GM18951 (cell line): ENCODE measurements around the gene CNOT1.

Experiments
- POLR2A ChIP-seq: IDR thresholded peaks from 4 replicates; pipeline ENCODE4 v1.6.1; 2011; ENCODE audit warnings: mild to moderate bottlenecking; ENCODE audit not compliant: insufficient read length, insufficient read depth; ENCODE audit errors: extremely low read depth
- in situ Hi-C: fragments of 300-500 bp; cut with MboI; formaldehyde crosslinking; loops from one replicate; pipeline ENCODE4 v1.12.0; 2022; ENCODE audit warnings: low sequenced_read_pairs, mixed read lengths, inconsistent platforms; ENCODE audit not compliant: unreplicated experiment

The CNOT1 gene

DNA sequence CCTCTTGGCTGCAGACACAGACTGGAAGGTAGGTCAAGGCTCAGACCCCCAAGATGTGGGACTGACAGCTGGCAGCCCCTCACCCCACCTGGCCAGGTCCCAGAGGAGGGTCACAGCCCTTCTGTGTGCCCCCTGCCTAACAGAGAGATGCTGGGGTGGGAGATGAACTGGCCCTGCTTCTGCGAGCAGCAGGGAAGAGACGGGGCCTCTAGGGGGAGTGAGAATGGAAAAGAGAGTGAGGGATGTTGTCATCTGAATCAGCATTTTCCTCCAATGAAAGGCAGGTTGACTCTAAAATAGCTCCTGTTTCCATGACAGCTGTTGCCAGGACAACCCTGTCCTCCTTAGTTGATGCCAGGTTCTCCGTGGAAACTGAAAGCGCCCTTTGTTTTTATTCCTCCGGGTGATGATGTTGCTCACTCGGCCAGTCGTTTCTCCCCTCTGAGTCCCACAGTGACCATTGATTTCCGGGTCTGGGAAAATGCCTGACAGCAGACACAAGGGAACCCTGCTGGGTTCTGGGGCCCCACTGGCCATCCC is 134.6 kb downstream of the CNOT1 start:
- in situ Hi-C loops = loop anchor here (5.0 to 25.0 kb wide), 2 partner anchors 148 to 483 kb away; partner anchors contain the start of genes USB1 and ZNF319

DNA sequence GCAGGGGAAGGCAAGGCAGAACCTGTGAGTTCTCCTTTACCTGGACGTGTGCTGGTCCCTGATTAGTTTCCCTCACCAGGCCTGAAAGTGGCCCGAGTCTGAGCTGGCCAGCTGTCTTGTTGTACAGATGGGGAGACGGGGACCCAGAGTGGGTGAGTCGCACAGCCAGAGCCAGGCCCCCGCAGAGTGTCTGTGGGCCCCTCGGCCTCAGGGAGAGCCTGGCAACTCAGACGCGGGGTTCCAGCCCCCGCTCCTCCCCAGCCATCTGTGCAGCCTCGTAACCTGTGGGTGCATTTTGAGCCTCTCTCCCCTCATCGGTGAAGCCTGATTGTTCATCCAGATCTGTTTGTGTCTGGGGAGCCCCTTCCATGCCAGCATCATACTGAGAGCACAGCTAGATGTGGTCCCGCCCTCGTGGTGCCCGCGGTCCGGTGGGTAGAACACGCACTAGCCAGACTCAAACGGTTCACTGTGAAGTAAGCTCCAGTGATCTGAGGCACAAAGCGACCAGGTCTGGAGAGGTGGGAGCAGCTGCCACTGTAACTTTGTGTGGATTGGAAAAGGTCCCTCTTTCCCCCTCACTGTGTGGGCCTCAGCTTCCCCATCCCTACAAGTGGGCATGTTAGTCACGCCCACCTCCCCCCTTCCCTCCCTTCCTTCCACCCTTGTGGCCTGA is 135.7 kb downstream of the CNOT1 start:
- in situ Hi-C loops = loop anchor here (5.0 to 25.0 kb wide), 2 partner anchors 147 to 482 kb away; partner anchors contain the start of genes USB1 and ZNF319
- no peak for TF ChIP-seq POLR2A

More for the DNA sequence above, 134.6 kb downstream of the CNOT1 start:
- TF ChIP-seq POLR2A = no peak

DNA sequence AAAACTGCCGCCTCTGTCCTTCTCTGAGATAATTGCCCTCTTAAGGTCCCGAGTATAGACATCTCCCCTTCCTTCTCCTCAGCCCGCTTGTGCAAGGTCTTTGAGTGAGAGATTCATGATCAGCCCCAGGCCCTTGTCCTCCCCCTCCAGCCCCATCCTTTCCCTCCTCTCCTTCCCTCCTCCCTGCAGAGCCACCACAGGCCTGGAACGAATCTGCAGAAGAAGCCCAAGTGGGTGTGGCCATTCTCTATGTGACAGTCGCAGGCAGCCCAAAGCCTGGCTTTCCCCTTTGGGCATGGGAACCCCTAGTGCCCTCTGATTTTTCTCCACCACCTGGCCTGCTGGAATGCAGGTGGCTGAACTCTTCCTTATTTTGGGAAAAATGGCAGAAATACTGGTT is 136.9 kb downstream of the CNOT1 start:
- in situ Hi-C loops = loop anchor here (5.0 to 25.0 kb wide), 2 partner anchors 145 to 480 kb away; partner anchors contain the start of genes USB1 and ZNF319
- TF ChIP-seq POLR2A = no peak

DNA sequence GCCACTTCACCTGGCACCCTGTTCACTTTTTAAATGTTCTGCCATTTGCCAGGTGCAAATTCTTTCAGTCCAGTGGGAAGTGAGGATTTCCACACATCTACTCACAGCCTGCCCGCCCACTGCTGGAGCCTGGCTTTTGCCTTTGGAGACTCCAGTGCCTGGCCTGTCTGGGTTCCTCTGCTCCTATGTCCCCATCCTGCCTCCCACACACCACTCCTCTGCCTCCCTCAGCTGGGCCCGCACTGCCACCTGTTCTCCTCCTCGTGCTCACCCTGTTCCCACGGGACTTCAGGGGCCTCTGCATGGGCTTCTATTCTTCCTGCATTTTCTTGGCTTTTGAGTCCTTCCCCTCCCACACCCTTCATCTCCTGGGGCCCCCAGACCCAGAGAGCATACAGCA is 137.6 kb downstream of the CNOT1 start:
- no peak for TF ChIP-seq POLR2A
- in situ Hi-C loops = loop anchor here (5.0 to 25.0 kb wide), 2 partner anchors 145 to 480 kb away; partner anchors contain the start of genes USB1 and ZNF319

DNA sequence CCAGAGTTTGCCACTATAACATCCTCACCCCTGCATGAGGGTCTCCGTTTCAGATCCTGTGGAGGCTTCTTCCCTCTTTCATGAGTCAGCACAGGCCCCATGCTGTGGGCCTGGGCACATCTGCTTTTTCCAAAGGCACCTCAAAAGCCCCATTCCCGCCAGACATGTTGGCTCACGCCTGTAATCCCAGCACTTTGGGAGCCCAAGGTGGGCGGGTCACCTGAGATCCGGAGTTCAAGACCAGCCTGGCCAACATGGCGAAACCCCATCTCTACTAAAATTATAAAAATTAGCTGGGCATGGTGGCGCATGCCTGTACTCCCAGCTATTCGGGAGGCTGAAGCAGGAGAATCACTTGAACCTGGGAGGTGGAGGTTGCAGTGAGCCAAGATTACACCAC is 139.1 kb downstream of the CNOT1 start:
- in situ Hi-C loops = loop anchor here (5.0 to 25.0 kb wide), 2 partner anchors 143 to 478 kb away; partner anchors contain the start of genes USB1 and ZNF319

DNA sequence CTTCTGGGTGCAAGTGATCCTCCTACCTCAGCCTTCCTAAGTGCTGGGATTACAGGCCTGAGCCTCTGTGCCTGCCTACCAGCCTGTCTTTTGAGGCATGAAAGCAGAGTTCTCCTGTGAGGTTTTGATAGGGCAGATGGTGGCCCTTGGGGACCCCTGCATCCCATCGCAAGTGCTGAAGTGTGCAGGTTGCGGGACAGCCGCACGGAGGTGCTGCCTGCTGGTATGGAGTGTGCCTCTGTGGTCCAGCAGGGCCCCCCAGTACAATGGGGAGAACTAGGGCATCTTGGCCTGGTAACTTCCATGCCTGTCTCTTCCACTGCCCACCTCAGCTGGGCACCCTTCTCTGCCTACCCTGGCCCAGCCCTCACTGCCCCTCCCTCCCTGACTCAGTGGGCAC is 139.6 kb downstream of the CNOT1 start:
- in situ Hi-C loops = loop anchor here (5.0 to 25.0 kb wide), 2 partner anchors 143 to 478 kb away; partner anchors contain the start of genes USB1 and ZNF319
- TF ChIP-seq POLR2A = no peak

DNA sequence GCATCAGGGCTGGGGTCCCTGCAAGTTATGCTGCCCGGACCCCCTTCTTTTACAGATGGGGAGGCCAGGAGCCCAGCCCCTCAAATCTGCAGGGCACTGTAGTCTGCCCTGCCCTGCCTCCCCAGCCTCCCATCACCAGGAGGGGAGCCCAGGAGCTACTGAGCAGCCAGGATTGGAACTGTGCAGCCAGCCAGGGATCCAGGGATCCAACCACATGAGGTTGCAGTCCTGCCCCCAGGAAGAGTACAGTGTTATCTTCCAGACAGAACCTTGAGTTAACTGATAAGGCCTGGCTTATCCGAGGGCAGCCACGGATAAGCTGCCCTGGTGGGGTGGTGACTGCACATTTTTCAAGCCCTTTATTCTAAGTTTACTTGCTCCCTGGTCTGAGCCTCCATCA is 141.1 kb downstream of the CNOT1 start:
- in situ Hi-C loops = loop anchor here (25.0 kb wide), 1 partner anchor 476 kb away; the partner anchor contains the start of genes USB1 and ZNF319
- no peak for TF ChIP-seq POLR2A

DNA sequence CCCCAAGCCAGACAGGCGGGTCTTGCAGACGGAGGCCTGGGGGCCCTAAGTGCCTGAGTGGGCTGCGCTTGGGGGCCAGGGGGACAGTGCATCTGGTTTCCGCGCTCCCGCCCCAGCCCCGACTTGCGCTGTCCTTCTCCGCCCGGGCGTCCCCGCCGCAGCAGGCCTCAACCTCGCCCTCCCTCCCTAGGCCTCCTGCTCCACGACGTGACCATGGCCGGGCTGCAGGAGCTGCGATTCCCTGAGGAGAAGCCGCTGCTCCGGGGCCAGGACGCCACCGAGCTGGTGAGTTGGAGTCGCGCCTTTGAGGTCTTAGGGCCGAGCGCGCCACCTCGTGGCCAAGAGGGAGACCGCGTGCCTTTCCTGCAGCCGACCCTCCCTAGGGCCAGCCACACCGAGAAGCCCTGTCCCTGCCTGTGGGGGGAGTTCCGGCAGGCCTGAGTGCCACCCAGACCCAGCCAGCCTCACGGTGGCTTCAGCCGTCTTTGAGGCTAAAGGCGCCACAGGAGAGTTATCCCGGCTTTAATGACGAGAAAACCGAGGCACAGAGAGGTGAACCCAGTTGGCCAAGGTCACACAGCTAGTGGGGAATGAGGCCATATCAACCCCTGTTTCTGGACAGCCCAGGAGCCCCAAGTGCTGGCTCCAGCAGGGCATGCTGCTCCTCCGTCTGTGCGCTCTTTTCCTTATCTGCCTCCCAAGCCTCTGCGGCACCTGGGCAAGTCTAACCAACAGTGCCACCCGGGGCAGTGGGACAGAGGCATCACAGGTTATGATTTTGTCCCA is 141.9 kb downstream of the CNOT1 start:
- TF ChIP-seq POLR2A = no peak
- in situ Hi-C loops = loop anchor here (25.0 kb wide), 1 partner anchor 475 kb away; the partner anchor contains the start of genes USB1 and ZNF319

DNA sequence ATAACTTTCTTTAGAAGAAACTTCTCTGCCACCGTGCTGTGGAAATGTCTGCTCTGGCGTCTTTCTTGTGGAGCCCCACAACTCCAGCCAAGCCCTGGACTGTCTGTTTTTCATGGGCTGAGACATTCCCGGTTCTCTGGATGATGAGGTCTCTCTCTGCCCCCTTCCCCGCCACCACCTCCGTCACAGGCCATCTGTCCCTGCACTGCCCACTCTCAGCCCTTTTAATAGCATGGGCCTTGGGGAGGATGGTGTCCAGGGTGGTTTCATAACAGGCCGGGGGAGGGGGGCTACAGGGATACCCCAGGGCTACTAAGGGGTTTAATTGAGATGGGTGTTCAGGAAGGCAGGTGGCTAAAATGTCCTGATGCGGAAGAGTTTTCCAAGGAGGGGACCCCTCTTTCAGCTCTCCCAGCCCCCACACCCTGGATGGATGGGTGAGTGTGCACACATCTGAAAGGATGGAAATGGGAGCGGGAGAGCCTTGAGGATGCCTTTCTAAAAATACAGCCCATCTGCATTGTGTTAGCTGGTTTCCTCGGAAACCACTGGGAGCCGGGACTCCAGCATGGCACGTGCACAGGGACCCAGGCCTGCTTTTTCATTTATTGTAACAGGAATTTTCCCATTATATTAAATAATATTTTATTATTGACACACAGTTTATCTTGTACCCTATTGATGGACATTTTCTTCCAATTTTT is 144.3 kb downstream of the CNOT1 start:
- in situ Hi-C loops = loop anchor here (25.0 kb wide), 1 partner anchor 473 kb away; the partner anchor contains the start of genes USB1 and ZNF319
- no peak for TF ChIP-seq POLR2A

DNA sequence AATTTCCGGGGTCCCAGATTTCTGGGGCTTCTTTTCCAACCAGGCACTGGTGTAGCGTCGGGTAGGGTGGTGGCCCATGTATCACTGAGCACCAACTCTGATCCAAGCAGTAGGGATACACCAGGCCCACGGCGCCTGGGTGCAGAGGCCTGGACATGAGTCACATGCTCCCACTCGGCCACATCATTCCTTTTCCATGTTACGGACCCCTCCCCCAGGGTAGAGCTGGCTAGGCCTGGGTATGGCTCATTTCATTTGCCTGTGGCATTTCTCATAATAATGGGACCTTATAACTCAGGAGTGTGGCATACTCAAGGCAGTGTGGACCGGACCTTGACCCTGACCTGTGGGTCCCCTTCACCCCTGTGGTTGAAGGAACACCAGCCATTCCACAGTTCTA is 147.7 kb downstream of the CNOT1 start:
- TF ChIP-seq POLR2A = no peak
- in situ Hi-C loops = loop anchor here (25.0 kb wide), 1 partner anchor 470 kb away; the partner anchor contains the start of genes USB1 and ZNF319

DNA sequence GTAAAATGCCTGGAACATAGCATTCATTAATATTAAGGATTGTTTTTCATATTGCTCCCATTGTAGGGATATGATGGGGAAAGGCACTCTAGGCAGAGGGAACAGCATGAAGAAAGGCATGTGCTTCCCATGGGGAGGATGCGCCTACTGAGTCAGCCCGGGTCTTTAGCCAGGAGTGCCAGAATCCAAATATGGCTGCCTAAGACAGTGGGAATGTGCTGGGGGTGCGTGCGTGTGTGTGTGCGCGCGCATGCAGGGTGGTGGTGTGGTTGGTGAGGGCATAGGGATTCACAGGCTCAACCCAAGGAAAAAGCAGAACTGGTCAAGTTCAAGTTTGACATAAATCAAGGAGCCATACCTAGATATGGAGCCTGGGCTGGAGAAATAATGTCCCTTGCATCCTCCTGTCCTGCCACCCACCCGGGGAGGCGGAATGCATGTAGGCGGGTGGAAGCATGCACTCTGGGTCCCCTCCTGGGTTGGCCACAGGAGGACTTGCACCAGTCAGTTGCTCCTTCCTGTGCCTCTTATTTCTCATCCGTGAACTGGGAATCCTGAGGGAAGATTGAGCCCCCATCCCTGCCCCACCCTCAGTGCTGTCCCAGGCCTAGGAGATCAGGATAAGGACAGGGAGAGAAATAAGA is 148.3 kb downstream of the CNOT1 start:
- in situ Hi-C loops = loop anchor here (25.0 kb wide), 1 partner anchor 469 kb away; the partner anchor contains the start of genes USB1 and ZNF319
- TF ChIP-seq POLR2A = no peak

DNA sequence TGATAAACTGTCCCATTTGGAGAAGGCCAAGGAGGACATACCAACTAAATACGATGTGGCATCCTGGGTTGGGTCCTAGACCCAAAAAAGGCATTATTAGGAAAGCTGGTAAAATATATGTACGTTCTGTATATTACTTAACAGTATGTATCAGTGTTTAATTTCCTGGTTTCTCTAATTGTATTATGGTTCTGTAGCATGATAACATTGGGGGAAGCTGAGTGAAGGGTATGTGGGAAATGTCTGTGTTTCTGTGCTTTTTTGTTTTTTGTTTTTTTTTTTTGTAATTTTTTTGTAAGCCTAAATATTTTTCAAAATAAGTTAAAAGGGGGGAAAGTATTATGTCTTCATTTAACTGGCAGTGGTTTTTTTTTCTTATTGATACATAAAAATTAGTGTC is 151.2 kb downstream of the CNOT1 start:
- no peak for TF ChIP-seq POLR2A
- in situ Hi-C loops = loop anchor here (25.0 kb wide), 1 partner anchor 466 kb away; the partner anchor contains the start of genes USB1 and ZNF319
